ENCODE data around the gene FMN1. TPM values are rescaled to one million over a fixed set of nuclear protein-coding genes. Genes with fewer than 3 reads are reported as not detected.

Gene FMN1
- total RNA-seq, 1 experiment from 2014 or later = 4.5 TPM

DNA sequence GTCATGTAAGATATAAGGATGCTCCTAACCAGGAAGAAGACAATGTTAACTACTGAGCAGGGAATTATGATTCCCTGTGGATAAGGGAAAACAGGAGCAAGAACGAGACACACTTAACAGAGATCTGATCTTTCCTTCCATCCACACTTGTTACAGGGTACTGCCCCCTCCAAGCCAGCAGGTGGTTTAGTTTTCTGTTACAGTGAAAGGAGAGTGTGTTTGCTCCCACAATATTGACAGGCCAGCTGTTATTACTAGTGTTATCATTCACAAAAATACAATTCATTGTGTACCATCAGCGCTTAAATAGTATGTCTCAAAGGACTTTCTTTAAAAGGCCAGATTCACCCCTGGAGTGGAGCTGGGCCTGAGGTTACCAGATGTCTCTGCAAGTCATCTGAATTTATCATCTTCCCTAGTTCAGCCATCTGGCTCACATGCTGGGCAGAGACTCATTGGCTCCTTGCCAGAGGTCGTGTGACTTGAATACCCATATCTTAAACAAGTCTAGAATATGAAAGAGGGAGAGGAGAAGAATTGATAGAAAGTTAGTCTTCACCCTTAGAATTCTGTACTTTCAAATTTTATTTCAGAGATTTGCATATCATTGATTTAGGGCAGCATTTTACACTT lies 16.8 kb upstream of the FMN1 start:
- H3K4me1 Mint-ChIP-seq = peaks cover 3% of the 10 kb centered on the region
- no peak overlapping the region for H3K4me3 Mint-ChIP-seq
- no peaks in the 10 kb centered on the region for H3K27me3 Mint-ChIP-seq (ENCODE audit: low read depth)
- ChIA-PET POLR2A (no interaction called here), CTCF (no interaction called here)
- H3K9me3 Mint-ChIP-seq = no peaks in the 10 kb centered on the region
- ATAC-seq = no peak
- TF ChIP-seq, protein P1, sequence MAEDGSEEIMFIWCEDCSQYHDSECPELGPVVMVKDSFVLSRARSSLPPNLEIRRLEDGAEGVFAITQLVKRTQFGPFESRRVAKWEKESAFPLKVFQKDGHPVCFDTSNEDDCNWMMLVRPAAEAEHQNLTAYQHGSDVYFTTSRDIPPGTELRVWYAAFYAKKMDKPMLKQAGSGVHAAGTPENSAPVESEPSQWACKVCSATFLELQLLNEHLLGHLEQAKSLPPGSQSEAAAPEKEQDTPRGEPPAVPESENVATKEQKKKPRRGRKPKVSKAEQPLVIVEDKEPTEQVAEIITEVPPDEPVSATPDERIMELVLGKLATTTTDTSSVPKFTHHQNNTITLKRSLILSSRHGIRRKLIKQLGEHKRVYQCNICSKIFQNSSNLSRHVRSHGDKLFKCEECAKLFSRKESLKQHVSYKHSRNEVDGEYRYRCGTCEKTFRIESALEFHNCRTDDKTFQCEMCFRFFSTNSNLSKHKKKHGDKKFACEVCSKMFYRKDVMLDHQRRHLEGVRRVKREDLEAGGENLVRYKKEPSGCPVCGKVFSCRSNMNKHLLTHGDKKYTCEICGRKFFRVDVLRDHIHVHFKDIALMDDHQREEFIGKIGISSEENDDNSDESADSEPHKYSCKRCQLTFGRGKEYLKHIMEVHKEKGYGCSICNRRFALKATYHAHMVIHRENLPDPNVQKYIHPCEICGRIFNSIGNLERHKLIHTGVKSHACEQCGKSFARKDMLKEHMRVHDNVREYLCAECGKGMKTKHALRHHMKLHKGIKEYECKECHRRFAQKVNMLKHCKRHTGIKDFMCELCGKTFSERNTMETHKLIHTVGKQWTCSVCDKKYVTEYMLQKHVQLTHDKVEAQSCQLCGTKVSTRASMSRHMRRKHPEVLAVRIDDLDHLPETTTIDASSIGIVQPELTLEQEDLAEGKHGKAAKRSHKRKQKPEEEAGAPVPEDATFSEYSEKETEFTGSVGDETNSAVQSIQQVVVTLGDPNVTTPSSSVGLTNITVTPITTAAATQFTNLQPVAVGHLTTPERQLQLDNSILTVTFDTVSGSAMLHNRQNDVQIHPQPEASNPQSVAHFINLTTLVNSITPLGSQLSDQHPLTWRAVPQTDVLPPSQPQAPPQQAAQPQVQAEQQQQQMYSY (CRISPR knock-in tag; IDR thresholded peaks at IDR 0.05) = no peak
- TF ChIP-seq SMAD4 (CRISPR knock-in tag; IDR thresholded peaks at IDR 0.05) = no peak
- TF ChIP-seq SMAD3 (CRISPR knock-in tag; IDR thresholded peaks at IDR 0.05; ENCODE audit: borderline replicate concordance) = no peak
- TF ChIP-seq ESRRA (CRISPR knock-in tag; IDR thresholded peaks at IDR 0.05; ENCODE audit: borderline replicate concordance) = no peak
- no peak for TF ChIP-seq SOX15 (CRISPR knock-in tag; IDR thresholded peaks at IDR 0.05)
- TF ChIP-seq E2F1 (CRISPR knock-in tag; IDR thresholded peaks at IDR 0.05) = no peak
- TF ChIP-seq CREM (CRISPR knock-in tag; IDR thresholded peaks at IDR 0.05) = no peak
- TF ChIP-seq GRHL2 (CRISPR knock-in tag; IDR thresholded peaks at IDR 0.05; ENCODE audit: insufficient replicate concordance, severe bottlenecking) = no peak
- no peak for TF ChIP-seq ZNF425 (CRISPR knock-in tag; conservative IDR thresholded peaks at IDR 0.05)
- TF ChIP-seq ATF1 (CRISPR knock-in tag; IDR thresholded peaks at IDR 0.05) = no peak
- no peak for TF ChIP-seq FOXK1 (CRISPR knock-in tag; IDR thresholded peaks at IDR 0.05)
- TF ChIP-seq ETV6 (CRISPR knock-in tag; IDR thresholded peaks at IDR 0.05) = no peak
- TF ChIP-seq NFYB (CRISPR knock-in tag; conservative IDR thresholded peaks at IDR 0.05; ENCODE audit: low read depth) = no peak
- TF ChIP-seq E2F4 (CRISPR knock-in tag; IDR thresholded peaks at IDR 0.05; ENCODE audit: borderline replicate concordance, low read depth) = no peak
- no peak for TF ChIP-seq GTF2I (CRISPR knock-in tag; conservative IDR thresholded peaks at IDR 0.05)
- H3K27ac Mint-ChIP-seq = no peak overlapping the region
- no peak for DNase-seq (ENCODE audit: low spot score)
- no peaks in the 10 kb centered on the region for H3K36me3 Mint-ChIP-seq

GRCh38 chr15:33209575-33210481 lies 15.3 kb upstream of the FMN1 start:
- H3K27ac Mint-ChIP-seq = no peak overlapping the region
- peaks cover 3% of the 10 kb centered on the region for H3K4me1 Mint-ChIP-seq
- no peaks in the 10 kb centered on the region for H3K27me3 Mint-ChIP-seq (ENCODE audit: low read depth)
- ChIA-PET POLR2A (no interaction called here), CTCF (interaction anchor here (0.6 kb wide), 1 partner anchor 187 kb away, joined by 5 read pairs; no protein-coding TSS in a partner anchor)
- H3K4me3 Mint-ChIP-seq = no peak overlapping the region
- DNase-seq (ENCODE audit: low spot score) (no peak), ATAC-seq (no peak)
- no peaks in the 10 kb centered on the region for H3K9me3 Mint-ChIP-seq
- H3K36me3 Mint-ChIP-seq = no peaks in the 10 kb centered on the region
- TF ChIP-seq, protein P2, sequence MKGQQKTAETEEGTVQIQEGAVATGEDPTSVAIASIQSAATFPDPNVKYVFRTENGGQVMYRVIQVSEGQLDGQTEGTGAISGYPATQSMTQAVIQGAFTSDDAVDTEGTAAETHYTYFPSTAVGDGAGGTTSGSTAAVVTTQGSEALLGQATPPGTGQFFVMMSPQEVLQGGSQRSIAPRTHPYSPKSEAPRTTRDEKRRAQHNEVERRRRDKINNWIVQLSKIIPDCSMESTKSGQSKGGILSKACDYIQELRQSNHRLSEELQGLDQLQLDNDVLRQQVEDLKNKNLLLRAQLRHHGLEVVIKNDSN (CRISPR knock-in tag; IDR thresholded peaks at IDR 0.05) = no peak
- no peak for TF ChIP-seq ZNF317 (CRISPR knock-in tag; IDR thresholded peaks at IDR 0.05; ENCODE audit: borderline replicate concordance, low read depth)
- TF ChIP-seq RORB (CRISPR knock-in tag; IDR thresholded peaks at IDR 0.05) = no peak
- TF ChIP-seq E2F1 (CRISPR knock-in tag; IDR thresholded peaks at IDR 0.05) = no peak
- no peak for TF ChIP-seq MAX (CRISPR knock-in tag; IDR thresholded peaks at IDR 0.05)
- TF ChIP-seq ETV6 (CRISPR knock-in tag; IDR thresholded peaks at IDR 0.05) = no peak
- no peak for TF ChIP-seq ZNF416 (CRISPR knock-in tag; IDR thresholded peaks at IDR 0.05)
- TF ChIP-seq, protein P3, sequence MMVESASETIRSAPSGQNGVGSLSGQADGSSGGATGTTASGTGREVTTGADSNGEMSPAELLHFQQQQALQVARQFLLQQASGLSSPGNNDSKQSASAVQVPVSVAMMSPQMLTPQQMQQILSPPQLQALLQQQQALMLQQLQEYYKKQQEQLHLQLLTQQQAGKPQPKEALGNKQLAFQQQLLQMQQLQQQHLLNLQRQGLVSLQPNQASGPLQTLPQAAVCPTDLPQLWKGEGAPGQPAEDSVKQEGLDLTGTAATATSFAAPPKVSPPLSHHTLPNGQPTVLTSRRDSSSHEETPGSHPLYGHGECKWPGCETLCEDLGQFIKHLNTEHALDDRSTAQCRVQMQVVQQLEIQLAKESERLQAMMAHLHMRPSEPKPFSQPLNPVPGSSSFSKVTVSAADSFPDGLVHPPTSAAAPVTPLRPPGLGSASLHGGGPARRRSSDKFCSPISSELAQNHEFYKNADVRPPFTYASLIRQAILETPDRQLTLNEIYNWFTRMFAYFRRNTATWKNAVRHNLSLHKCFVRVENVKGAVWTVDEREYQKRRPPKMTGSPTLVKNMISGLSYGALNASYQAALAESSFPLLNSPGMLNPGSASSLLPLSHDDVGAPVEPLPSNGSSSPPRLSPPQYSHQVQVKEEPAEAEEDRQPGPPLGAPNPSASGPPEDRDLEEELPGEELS (CRISPR knock-in tag; IDR thresholded peaks at IDR 0.05) = no peak
